SK-N-SH (cell line): ENCODE measurements around the gene NKX6-2.

Experiments used
- EP300 ChIP-seq, 2 experiments: IDR thresholded peaks; 2 replicates each; pipeline versions ENCODE4 v1.4.0 to v1.6.1; 2012; ENCODE audit warnings: borderline replicate concordance in 1 of 2, low read depth in 1 of 2, low read length in 1 of 2
- EZH2phosphoT487 ChIP-seq: fragments of 200-600 bp; sonication (generic); IDR thresholded peaks from 2 replicates; pipeline ENCODE4 v1.6.1; 2017; ENCODE audit warnings: low read depth, mixed run types, mild to moderate bottlenecking, antibody characterized with exemption, moderate library complexity, borderline replicate concordance
- JUND ChIP-seq: IDR thresholded peaks from 2 replicates; pipeline ENCODE4 v1.4.0; 2012
- POLR2AphosphoS5 ChIP-seq: IDR thresholded peaks from 2 replicates; pipeline ENCODE4 v1.6.1; 2012; ENCODE audit warnings: low read depth, low read length
- RCOR1 ChIP-seq: fragments of 150-350 bp; IDR thresholded peaks from 2 replicates; pipeline ENCODE4 v1.6.1; 2017; ENCODE audit warnings: antibody characterized with exemption, low read length
- RFX5 ChIP-seq: IDR thresholded peaks from 2 replicates; pipeline ENCODE4 v1.6.1; 2012; ENCODE audit warnings: mild to moderate bottlenecking, improper control_type of control experiment, low read length
- SIN3A ChIP-seq: IDR thresholded peaks from 2 replicates; pipeline ENCODE4 v1.6.1; 2012; ENCODE audit warnings: low read depth, mild to moderate bottlenecking, low read length, moderate library complexity, borderline replicate concordance
- TCF12 ChIP-seq: IDR thresholded peaks from 2 replicates; pipeline ENCODE4 v1.4.0; 2012
- TF ChIP-seq, protein P1 (sequence below): fragments of 200-600 bp; sonication (generic); IDR thresholded peaks from 2 replicates; pipeline ENCODE4 v1.6.1; 2017; ENCODE audit warnings: antibody characterized with exemption, mild to moderate bottlenecking, moderate library complexity
- TF ChIP-seq, protein P2 (sequence below): IDR thresholded peaks from 2 replicates; pipeline ENCODE4 v1.6.1; 2012; ENCODE audit warnings: mild to moderate bottlenecking, low read depth, low read length, moderate library complexity
- TF ChIP-seq, protein P3 (sequence below): fragments of 150-350 bp; IDR thresholded peaks from 2 replicates; pipeline ENCODE4 v1.6.1; 2016; ENCODE audit warnings: mild to moderate bottlenecking, low read depth, low read length

DNA sequence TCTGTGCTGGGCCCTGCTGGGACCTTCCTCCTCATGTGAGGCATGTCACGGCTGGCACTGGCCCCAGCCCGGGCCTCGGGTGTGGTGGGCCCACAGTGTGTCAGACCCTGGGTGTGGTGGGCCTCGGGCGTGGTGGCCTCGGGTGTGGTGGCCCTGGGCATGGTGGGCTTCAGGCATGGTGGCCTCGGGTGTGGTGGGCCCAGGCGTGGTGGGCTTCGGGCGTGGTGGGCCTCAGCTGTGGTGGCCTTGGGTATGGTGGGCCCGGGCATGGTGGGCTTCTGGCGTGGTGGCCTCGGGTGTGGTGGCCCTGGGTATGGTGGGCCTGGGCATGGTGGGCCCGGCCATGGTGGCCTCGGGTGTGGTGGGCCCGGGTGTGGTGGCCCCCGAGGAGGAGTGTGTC is 40.4 kb downstream of the NKX6-2 start:
- TF ChIP-seq JUND, result no peak
- TF ChIP-seq POLR2AphosphoS5, result no peak
- TF ChIP-seq, protein P1, sequence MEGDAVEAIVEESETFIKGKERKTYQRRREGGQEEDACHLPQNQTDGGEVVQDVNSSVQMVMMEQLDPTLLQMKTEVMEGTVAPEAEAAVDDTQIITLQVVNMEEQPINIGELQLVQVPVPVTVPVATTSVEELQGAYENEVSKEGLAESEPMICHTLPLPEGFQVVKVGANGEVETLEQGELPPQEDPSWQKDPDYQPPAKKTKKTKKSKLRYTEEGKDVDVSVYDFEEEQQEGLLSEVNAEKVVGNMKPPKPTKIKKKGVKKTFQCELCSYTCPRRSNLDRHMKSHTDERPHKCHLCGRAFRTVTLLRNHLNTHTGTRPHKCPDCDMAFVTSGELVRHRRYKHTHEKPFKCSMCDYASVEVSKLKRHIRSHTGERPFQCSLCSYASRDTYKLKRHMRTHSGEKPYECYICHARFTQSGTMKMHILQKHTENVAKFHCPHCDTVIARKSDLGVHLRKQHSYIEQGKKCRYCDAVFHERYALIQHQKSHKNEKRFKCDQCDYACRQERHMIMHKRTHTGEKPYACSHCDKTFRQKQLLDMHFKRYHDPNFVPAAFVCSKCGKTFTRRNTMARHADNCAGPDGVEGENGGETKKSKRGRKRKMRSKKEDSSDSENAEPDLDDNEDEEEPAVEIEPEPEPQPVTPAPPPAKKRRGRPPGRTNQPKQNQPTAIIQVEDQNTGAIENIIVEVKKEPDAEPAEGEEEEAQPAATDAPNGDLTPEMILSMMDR, result no peak
- TF ChIP-seq, protein P2, sequence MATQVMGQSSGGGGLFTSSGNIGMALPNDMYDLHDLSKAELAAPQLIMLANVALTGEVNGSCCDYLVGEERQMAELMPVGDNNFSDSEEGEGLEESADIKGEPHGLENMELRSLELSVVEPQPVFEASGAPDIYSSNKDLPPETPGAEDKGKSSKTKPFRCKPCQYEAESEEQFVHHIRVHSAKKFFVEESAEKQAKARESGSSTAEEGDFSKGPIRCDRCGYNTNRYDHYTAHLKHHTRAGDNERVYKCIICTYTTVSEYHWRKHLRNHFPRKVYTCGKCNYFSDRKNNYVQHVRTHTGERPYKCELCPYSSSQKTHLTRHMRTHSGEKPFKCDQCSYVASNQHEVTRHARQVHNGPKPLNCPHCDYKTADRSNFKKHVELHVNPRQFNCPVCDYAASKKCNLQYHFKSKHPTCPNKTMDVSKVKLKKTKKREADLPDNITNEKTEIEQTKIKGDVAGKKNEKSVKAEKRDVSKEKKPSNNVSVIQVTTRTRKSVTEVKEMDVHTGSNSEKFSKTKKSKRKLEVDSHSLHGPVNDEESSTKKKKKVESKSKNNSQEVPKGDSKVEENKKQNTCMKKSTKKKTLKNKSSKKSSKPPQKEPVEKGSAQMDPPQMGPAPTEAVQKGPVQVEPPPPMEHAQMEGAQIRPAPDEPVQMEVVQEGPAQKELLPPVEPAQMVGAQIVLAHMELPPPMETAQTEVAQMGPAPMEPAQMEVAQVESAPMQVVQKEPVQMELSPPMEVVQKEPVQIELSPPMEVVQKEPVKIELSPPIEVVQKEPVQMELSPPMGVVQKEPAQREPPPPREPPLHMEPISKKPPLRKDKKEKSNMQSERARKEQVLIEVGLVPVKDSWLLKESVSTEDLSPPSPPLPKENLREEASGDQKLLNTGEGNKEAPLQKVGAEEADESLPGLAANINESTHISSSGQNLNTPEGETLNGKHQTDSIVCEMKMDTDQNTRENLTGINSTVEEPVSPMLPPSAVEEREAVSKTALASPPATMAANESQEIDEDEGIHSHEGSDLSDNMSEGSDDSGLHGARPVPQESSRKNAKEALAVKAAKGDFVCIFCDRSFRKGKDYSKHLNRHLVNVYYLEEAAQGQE, result no peak
- TF ChIP-seq TCF12, result no peak
- no peak for TF ChIP-seq EZH2phosphoT487
- no peak for TF ChIP-seq EP300 (IDR thresholded peaks at IDR 0.05; ENCODE audit: borderline replicate concordance in 1 of 2, low read depth in 1 of 2, low read length in 1 of 2)
- TF ChIP-seq SIN3A, result no peak
- TF ChIP-seq RFX5, result no peak
- TF ChIP-seq, protein P3, sequence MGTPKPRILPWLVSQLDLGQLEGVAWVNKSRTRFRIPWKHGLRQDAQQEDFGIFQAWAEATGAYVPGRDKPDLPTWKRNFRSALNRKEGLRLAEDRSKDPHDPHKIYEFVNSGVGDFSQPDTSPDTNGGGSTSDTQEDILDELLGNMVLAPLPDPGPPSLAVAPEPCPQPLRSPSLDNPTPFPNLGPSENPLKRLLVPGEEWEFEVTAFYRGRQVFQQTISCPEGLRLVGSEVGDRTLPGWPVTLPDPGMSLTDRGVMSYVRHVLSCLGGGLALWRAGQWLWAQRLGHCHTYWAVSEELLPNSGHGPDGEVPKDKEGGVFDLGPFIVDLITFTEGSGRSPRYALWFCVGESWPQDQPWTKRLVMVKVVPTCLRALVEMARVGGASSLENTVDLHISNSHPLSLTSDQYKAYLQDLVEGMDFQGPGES, result no peak
- no peak for TF ChIP-seq RCOR1
